ENCODE data around the gene RGPD8. TPM values are rescaled to one million over a fixed set of nuclear protein-coding genes. Genes with fewer than 3 reads are reported as not detected.
"Not testable (repeated sequence)": the region's sequence is repeated elsewhere in the genome, so short reads cannot be mapped to it uniquely, and the experiment has no call there.

Gene RGPD8
- total RNA-seq (2014; rRNA removed; shearing (Covaris generic)) (0.44 TPM in 1 of 2 replicates, not detected in the other), total RNA-seq (2022) (0.22 TPM in 1 of 2 replicates, not detected in the other), Bru-seq, nascent RNA (percentile 7 among the genes with signal in this experiment), BruChase-seq, experiment 1, labeled RNA remaining after a 6-hour chase (percentile 12 among the genes with signal in this experiment), BruChase-seq, experiment 2, labeled RNA remaining after a 2-hour chase (percentile 12 among the genes with signal in this experiment)
- long read RNA-seq, result 0 reads

GRCh38 chr2:112433480-112433879 is at the start of gene RGPD8:
RGPD8 (minus strand) TSS chr2:112433645; CDS start chr2:112433453, 192 bp downstream.
- H3K9me2 ChIP-seq (ENCODE audit: insufficient read depth, low read length); H2AFZ ChIP-seq (ENCODE audit: low read length); H3K27ac ChIP-seq (ENCODE audit: low read depth, low read length, poor library complexity, severe bottlenecking): not testable (repeated sequence)

GRCh38 chr2:112483042-112483473 is 49.6 kb upstream of the RGPD8 start:
- ChIA-PET POLR2A (interaction anchor here (0.7 to 1.5 kb wide), 3 partner anchors 9 to 605 kb away, joined by 3 to 9 read pairs (median 5); no protein-coding TSS in a partner anchor), CTCF (ENCODE audit: unreplicated experiment) (no interaction called here)
- peak; percentile 23 for DNase-seq (ENCODE audit: low spot score)
- Histone ChIP-seq H3K4me2 (ENCODE audit: low read length) (peak overlapping the region; percentile 95), H2AFZ (ENCODE audit: low read length) (peak overlapping the region; percentile 84; the same call in 1 of the 2 replicates), H3K9me3 (ENCODE audit: low read length) (no peaks in the 10 kb centered on the region), H3K4me1 (ENCODE audit: insufficient read depth, low read length, poor library complexity, severe bottlenecking) (peaks cover 19% of the 10 kb centered on the region), H3K27ac (ENCODE audit: low read depth, low read length, poor library complexity, severe bottlenecking) (peak overlapping the region; percentile 71), H3K9me2 (ENCODE audit: insufficient read depth, low read length) (no peaks in the 10 kb centered on the region), H3K79me2 (ENCODE audit: insufficient read depth, low read depth, low read length) (peaks cover 36% of the 10 kb centered on the region; the same call in 1 of the 2 replicates), H3K4me3 (ENCODE audit: low read depth, low read length, poor library complexity, severe bottlenecking) (peak overlapping the region; percentile 99), H3K36me3 (ENCODE audit: insufficient read depth, low read length) (peaks cover 40% of the 10 kb centered on the region), H4K20me1 (ENCODE audit: insufficient read depth, low read length) (peaks cover 5% of the 10 kb centered on the region; the same call in 1 of the 2 replicates)
- no peak for TF ChIP-seq EZH2phosphoT487 (IDR thresholded peaks at IDR 0.05; ENCODE audit: borderline replicate concordance, low read depth, low read length)
- TF ChIP-seq CTCF (conservative IDR thresholded peaks at IDR 0.05; ENCODE audit: low read length), result no peak
- intact Hi-C loops (cut with micrococcal nuclease; ENCODE audit: unreplicated experiment), result loop anchor here (5.0 kb wide), 3 partner anchors 226 to 601 kb away; partner anchors contain the start of genes ANAPC1 and ZC3H8
- BruUV-seq (replicated peaks), result no TSS peak

More at GRCh38 chr2:112433480-112433879, at the start of gene RGPD8:
- H3K36me3 ChIP-seq (ENCODE audit: insufficient read depth, low read length); H3K4me1 ChIP-seq (ENCODE audit: insufficient read depth, low read length, poor library complexity, severe bottlenecking); H4K20me1 ChIP-seq (ENCODE audit: insufficient read depth, low read length); BruUV-seq (replicated peaks); H3K79me2 ChIP-seq (ENCODE audit: insufficient read depth, low read depth, low read length); intact Hi-C loops (cut with micrococcal nuclease; ENCODE audit: unreplicated experiment); H3K4me2 ChIP-seq (ENCODE audit: low read length); H3K4me3 ChIP-seq (ENCODE audit: low read depth, low read length, poor library complexity, severe bottlenecking); H3K9me3 ChIP-seq (ENCODE audit: low read length); POLR2A ChIA-PET; CTCF ChIA-PET (ENCODE audit: unreplicated experiment): not testable (repeated sequence)
- peak; percentile 68 for DNase-seq (ENCODE audit: low spot score)
- TF ChIP-seq CTCF (conservative IDR thresholded peaks at IDR 0.05; ENCODE audit: low read length), result peak; percentile 61

All from OCI-LY7 (cell line).